GM23338 (cell line): ENCODE measurements around the gene NDUFB11. TPM values are rescaled to one million over a fixed set of nuclear protein-coding genes. Genes with fewer than 3 reads are reported as not detected.

Experiments
- ATAC-seq: fragments of 200-7000 bp; cut with Tn5 transposase; 3 replicates; pipeline ENCODE4 v1.9.1; 2020
- DNase-seq: peaks from one replicate; pipeline ENCODE4 v3.0.0-alpha.2; 2015; ENCODE audit warnings: low spot score
- H2AFZ ChIP-seq: fragments of 200-600 bp; sonication (generic); 2 replicates; pipeline ENCODE4 v1.8.0; 2016; ENCODE audit warnings: antibody characterized with exemption, mild to moderate bottlenecking, moderate library complexity
- H3F3A ChIP-seq: fragments of 200-600 bp; sonication (generic); replicated peaks from 2 replicates; pipeline ENCODE4 v1.8.0; 2017; ENCODE audit warnings: antibody characterized with exemption, mixed run types, low read depth
- H3K27ac ChIP-seq: fragments of 200-600 bp; sonication (generic); 2 replicates; pipeline ENCODE4 v1.6.1; 2016; ENCODE audit warnings: low read depth
- H3K27me3 ChIP-seq: fragments of 200-600 bp; sonication (generic); 2 replicates; pipeline ENCODE4 v1.8.0; 2016; ENCODE audit warnings: mild to moderate bottlenecking, mixed run types, moderate library complexity; ENCODE audit not compliant: insufficient read depth
- H3K36me3 ChIP-seq: fragments of 200-600 bp; sonication (generic); 2 replicates; pipeline ENCODE4 v1.8.0; 2016; ENCODE audit warnings: mild to moderate bottlenecking; ENCODE audit not compliant: insufficient read depth
- H3K4me1 ChIP-seq: fragments of 200-600 bp; sonication (generic); 2 replicates; pipeline ENCODE4 v1.8.0; 2016; ENCODE audit warnings: mild to moderate bottlenecking, moderate library complexity; ENCODE audit not compliant: insufficient read depth
- H3K4me2 ChIP-seq: fragments of 200-600 bp; sonication (generic); 2 replicates; pipeline ENCODE4 v1.7.1; 2017; ENCODE audit warnings: mixed run types
- H3K4me3 ChIP-seq: fragments of 200-600 bp; sonication (generic); 2 replicates; pipeline ENCODE4 v1.6.1; 2016; ENCODE audit warnings: mixed run types
- H3K79me2 ChIP-seq: fragments of 200-600 bp; sonication (generic); replicated peaks from 2 replicates; pipeline ENCODE4 v1.8.0; 2017; ENCODE audit warnings: mild to moderate bottlenecking; ENCODE audit not compliant: insufficient read depth
- H3K9me2 ChIP-seq: fragments of 200-600 bp; sonication (generic); 2 replicates; pipeline ENCODE4 v1.8.0; 2017; ENCODE audit not compliant: insufficient read depth
- H4K20me1 ChIP-seq: fragments of 200-600 bp; sonication (generic); replicated peaks from 2 replicates; pipeline ENCODE4 v1.8.0; 2017; ENCODE audit warnings: mild to moderate bottlenecking; ENCODE audit not compliant: insufficient read depth
- H3K27ac Mint-ChIP-seq: 2 replicates; pipeline ENCODE4 v1.8.0; 2020; ENCODE audit warnings: inconsistent platforms, mild to moderate bottlenecking, moderate library complexity, mixed read lengths
- H3K27me3 Mint-ChIP-seq: 3 replicates; pipeline ENCODE4 v1.8.0; 2022; ENCODE audit warnings: low read depth, mild to moderate bottlenecking, moderate library complexity, mixed read lengths, inconsistent platforms; ENCODE audit not compliant: insufficient read depth, poor library complexity
- H3K36me3 Mint-ChIP-seq: 3 replicates; pipeline ENCODE4 v1.8.0; 2021; ENCODE audit warnings: low read depth, mild to moderate bottlenecking, inconsistent platforms, moderate library complexity, mixed read lengths
- H3K4me1 Mint-ChIP-seq: 3 replicates; pipeline ENCODE4 v1.8.0; 2020; ENCODE audit warnings: mild to moderate bottlenecking, inconsistent platforms, mixed read lengths
- H3K4me3 Mint-ChIP-seq: 3 replicates; pipeline ENCODE4 v1.8.0; 2021; ENCODE audit warnings: moderate library complexity, mild to moderate bottlenecking, inconsistent platforms, mixed read lengths
- H3K9me3 Mint-ChIP-seq: 3 replicates; pipeline ENCODE4 v1.8.0; 2020; ENCODE audit warnings: moderate library complexity, mild to moderate bottlenecking, inconsistent platforms, mixed read lengths
- CREB1 ChIP-seq: fragments of 250-450 bp; sonication (Bioruptor Pico); IDR thresholded peaks from 2 replicates; pipeline ENCODE4 v1.5.0; 2020; ENCODE audit warnings: low read depth, mild to moderate bottlenecking, moderate library complexity
- EZH2 ChIP-seq: fragments of 200-600 bp; sonication (generic); IDR thresholded peaks from one replicate; pipeline ENCODE4 v1.8.0; 2017; ENCODE audit warnings: antibody characterized with exemption, mild to moderate bottlenecking, low read depth; ENCODE audit not compliant: unreplicated experiment
- EZH2phosphoT487 ChIP-seq: fragments of 200-600 bp; sonication (generic); IDR thresholded peaks from one replicate; pipeline ENCODE4 v1.8.1; 2018; ENCODE audit warnings: antibody characterized with exemption; ENCODE audit not compliant: unreplicated experiment
- JUNB ChIP-seq: IDR thresholded peaks from one replicate; pipeline ENCODE4 v1.6.1; 2016; ENCODE audit warnings: antibody characterized with exemption; ENCODE audit not compliant: unreplicated experiment
- NANOG ChIP-seq: IDR thresholded peaks from 2 replicates; pipeline ENCODE4 v1.6.1; 2016; ENCODE audit warnings: antibody characterized with exemption, borderline replicate concordance
- POLR2AphosphoS5 ChIP-seq: IDR thresholded peaks from 2 replicates; pipeline ENCODE4 v1.6.1; 2016; ENCODE audit warnings: antibody characterized with exemption, low read depth
- STAT1 ChIP-seq: IDR thresholded peaks from one replicate; pipeline ENCODE4 v1.6.1; 2016; ENCODE audit warnings: antibody characterized with exemption; ENCODE audit not compliant: unreplicated experiment
- ZNF114 ChIP-seq: fragments of 250-450 bp; sonication (Bioruptor Pico); IDR thresholded peaks from 2 replicates; pipeline ENCODE4 v1.5.0; 2020; ENCODE audit warnings: mild to moderate bottlenecking, moderate library complexity
- ZNF331 ChIP-seq: fragments of 250-450 bp; sonication (Bioruptor Pico); IDR thresholded peaks from 2 replicates; pipeline ENCODE4 v1.5.0; 2020; ENCODE audit warnings: low read depth, mild to moderate bottlenecking, moderate library complexity
- polyA plus RNA-seq: library from polyadenylated mRNA; unstranded; fragments of >200 nt; fragmentation: Nextera tagmentation; extraction: Ambion mirVana; gene quantifications from 2 replicates; pipeline ENCODE4 v1.2.1, GENCODE V29; 2016
- total RNA-seq: library from RNA; depleted of rRNA; stranded (reverse); fragments of >200 nt; shearing (Covaris generic); gene quantifications from 2 replicates; pipeline ENCODE4 v1.2.3, GENCODE V29; 2014
- TF ChIP-seq, protein P1 (sequence below), 2 experiments: fragments of 200-600 bp in 1 of 2; sonication (generic) in 1 of 2; conservative IDR thresholded peaks; 2 replicates each; pipeline versions ENCODE4 v1.5.1 to v1.6.1; 2016 to 2017; ENCODE audit warnings: antibody characterized with exemption in 2 of 2, low read depth in 2 of 2, mild to moderate bottlenecking in 2 of 2, moderate library complexity in 1 of 2
- TF ChIP-seq, protein P2 (sequence below): IDR thresholded peaks from 2 replicates; pipeline ENCODE4 v1.6.1; 2016; ENCODE audit warnings: antibody characterized with exemption
- TF ChIP-seq, protein P3 (sequence below): fragments of 250-450 bp; sonication (Bioruptor Pico); IDR thresholded peaks from 2 replicates; pipeline ENCODE4 v1.5.0; 2020; ENCODE audit warnings: mild to moderate bottlenecking, moderate library complexity
- TF ChIP-seq, protein P4 (sequence below): IDR thresholded peaks from one replicate; pipeline ENCODE4 v1.6.1; 2018; ENCODE audit warnings: antibody characterized with exemption; ENCODE audit not compliant: unreplicated experiment

Gene NDUFB11
- total and polyA plus RNA-seq, 2 experiments from 2014 or later: 103 to 238 TPM

DNA sequence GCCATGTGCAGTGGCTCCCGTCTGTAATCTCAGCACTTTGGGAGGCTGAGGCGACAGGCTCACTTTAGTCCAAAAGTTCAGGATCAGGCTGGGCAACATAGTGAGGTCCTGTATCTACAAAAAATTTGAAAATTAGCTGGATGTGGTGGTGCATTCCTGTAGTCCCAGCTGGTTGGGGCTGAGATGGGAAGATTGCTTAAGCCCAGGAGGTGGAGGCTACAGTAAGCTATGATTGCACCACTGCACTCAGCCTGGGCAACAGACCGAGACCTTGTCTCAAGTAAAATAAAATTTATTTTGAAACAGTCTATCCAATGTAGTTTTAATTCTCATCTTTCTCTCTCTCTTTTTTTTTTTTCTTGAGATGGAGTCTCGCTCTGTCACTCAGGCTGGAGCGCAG is 21.6 kb upstream of the NDUFB11 start:
- H3K27ac ChIP-seq: no peak overlapping the region
- H3K9me2 ChIP-seq: no peaks in the 10 kb centered on the region
- peaks cover 33% of the 10 kb centered on the region for H3K79me2 ChIP-seq
- no peaks in the 10 kb centered on the region for H3K36me3 ChIP-seq
- Mint-ChIP-seq H3K27me3 (peaks cover 3% of the 10 kb centered on the region), H3K27ac (no peak overlapping the region), H3K9me3 (no peaks in the 10 kb centered on the region; the same call in 2 of the 3 replicates), H3K4me3 (no peak overlapping the region), H3K36me3 (peaks cover 34% of the 10 kb centered on the region), H3K4me1 (no peaks in the 10 kb centered on the region; the same call in 2 of the 3 replicates)
- ATAC-seq (no peak), DNase-seq (no peak)
- no peaks in the 10 kb centered on the region for H3K27me3 ChIP-seq
- H3F3A ChIP-seq: no peaks in the 10 kb centered on the region
- no peak overlapping the region for H3K4me3 ChIP-seq
- H2AFZ ChIP-seq: no peak overlapping the region
- H3K4me2 ChIP-seq: no peak overlapping the region
- no peaks in the 10 kb centered on the region for H3K4me1 ChIP-seq
- no peaks in the 10 kb centered on the region for H4K20me1 ChIP-seq
- TF ChIP-seq JUNB (no peak), STAT1 (no peak), EZH2phosphoT487 (no peak), POLR2AphosphoS5 (no peak), ZNF331 (CRISPR knock-in tag) (no peak), ZNF114 (CRISPR knock-in tag) (no peak), NANOG (no peak), EZH2 (no peak), CREB1 (CRISPR knock-in tag) (no peak)
- TF ChIP-seq, protein P1, sequence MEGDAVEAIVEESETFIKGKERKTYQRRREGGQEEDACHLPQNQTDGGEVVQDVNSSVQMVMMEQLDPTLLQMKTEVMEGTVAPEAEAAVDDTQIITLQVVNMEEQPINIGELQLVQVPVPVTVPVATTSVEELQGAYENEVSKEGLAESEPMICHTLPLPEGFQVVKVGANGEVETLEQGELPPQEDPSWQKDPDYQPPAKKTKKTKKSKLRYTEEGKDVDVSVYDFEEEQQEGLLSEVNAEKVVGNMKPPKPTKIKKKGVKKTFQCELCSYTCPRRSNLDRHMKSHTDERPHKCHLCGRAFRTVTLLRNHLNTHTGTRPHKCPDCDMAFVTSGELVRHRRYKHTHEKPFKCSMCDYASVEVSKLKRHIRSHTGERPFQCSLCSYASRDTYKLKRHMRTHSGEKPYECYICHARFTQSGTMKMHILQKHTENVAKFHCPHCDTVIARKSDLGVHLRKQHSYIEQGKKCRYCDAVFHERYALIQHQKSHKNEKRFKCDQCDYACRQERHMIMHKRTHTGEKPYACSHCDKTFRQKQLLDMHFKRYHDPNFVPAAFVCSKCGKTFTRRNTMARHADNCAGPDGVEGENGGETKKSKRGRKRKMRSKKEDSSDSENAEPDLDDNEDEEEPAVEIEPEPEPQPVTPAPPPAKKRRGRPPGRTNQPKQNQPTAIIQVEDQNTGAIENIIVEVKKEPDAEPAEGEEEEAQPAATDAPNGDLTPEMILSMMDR (conservative IDR thresholded peaks at IDR 0.05; ENCODE audit: low read depth in 2 of 2): no peak
- TF ChIP-seq, protein P2, sequence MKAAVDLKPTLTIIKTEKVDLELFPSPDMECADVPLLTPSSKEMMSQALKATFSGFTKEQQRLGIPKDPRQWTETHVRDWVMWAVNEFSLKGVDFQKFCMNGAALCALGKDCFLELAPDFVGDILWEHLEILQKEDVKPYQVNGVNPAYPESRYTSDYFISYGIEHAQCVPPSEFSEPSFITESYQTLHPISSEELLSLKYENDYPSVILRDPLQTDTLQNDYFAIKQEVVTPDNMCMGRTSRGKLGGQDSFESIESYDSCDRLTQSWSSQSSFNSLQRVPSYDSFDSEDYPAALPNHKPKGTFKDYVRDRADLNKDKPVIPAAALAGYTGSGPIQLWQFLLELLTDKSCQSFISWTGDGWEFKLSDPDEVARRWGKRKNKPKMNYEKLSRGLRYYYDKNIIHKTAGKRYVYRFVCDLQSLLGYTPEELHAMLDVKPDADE: no peak
- TF ChIP-seq, protein P3, sequence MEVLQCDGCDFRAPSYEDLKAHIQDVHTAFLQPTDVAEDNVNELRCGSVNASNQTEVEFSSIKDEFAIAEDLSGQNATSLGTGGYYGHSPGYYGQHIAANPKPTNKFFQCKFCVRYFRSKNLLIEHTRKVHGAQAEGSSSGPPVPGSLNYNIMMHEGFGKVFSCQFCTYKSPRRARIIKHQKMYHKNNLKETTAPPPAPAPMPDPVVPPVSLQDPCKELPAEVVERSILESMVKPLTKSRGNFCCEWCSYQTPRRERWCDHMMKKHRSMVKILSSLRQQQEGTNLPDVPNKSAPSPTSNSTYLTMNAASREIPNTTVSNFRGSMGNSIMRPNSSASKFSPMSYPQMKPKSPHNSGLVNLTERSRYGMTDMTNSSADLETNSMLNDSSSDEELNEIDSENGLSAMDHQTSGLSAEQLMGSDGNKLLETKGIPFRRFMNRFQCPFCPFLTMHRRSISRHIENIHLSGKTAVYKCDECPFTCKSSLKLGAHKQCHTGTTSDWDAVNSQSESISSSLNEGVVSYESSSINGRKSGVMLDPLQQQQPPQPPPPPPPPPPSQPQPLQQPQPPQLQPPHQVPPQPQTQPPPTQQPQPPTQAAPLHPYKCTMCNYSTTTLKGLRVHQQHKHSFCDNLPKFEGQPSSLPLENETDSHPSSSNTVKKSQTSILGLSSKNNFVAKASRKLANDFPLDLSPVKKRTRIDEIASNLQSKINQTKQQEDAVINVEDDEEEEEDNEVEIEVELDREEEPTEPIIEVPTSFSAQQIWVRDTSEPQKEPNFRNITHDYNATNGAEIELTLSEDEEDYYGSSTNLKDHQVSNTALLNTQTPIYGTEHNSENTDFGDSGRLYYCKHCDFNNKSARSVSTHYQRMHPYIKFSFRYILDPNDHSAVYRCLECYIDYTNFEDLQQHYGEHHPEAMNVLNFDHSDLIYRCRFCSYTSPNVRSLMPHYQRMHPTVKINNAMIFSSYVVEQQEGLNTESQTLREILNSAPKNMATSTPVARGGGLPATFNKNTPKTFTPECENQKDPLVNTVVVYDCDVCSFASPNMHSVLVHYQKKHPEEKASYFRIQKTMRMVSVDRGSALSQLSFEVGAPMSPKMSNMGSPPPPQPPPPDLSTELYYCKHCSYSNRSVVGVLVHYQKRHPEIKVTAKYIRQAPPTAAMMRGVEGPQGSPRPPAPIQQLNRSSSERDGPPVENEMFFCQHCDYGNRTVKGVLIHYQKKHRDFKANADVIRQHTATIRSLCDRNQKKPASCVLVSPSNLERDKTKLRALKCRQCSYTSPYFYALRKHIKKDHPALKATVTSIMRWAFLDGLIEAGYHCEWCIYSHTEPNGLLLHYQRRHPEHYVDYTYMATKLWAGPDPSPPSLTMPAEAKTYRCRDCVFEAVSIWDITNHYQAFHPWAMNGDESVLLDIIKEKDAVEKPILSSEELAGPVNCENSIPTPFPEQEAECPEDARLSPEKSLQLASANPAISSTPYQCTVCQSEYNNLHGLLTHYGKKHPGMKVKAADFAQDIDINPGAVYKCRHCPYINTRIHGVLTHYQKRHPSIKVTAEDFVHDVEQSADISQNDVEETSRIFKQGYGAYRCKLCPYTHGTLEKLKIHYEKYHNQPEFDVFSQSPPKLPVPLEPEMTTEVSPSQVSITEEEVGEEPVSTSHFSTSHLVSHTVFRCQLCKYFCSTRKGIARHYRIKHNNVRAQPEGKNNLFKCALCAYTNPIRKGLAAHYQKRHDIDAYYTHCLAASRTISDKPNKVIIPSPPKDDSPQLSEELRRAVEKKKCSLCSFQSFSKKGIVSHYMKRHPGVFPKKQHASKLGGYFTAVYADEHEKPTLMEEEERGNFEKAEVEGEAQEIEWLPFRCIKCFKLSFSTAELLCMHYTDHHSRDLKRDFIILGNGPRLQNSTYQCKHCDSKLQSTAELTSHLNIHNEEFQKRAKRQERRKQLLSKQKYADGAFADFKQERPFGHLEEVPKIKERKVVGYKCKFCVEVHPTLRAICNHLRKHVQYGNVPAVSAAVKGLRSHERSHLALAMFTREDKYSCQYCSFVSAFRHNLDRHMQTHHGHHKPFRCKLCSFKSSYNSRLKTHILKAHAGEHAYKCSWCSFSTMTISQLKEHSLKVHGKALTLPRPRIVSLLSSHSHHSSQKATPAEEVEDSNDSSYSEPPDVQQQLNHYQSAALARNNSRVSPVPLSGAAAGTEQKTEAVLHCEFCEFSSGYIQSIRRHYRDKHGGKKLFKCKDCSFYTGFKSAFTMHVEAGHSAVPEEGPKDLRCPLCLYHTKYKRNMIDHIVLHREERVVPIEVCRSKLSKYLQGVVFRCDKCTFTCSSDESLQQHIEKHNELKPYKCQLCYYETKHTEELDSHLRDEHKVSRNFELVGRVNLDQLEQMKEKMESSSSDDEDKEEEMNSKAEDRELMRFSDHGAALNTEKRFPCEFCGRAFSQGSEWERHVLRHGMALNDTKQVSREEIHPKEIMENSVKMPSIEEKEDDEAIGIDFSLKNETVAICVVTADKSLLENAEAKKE (CRISPR knock-in tag): no peak
- TF ChIP-seq, protein P4, sequence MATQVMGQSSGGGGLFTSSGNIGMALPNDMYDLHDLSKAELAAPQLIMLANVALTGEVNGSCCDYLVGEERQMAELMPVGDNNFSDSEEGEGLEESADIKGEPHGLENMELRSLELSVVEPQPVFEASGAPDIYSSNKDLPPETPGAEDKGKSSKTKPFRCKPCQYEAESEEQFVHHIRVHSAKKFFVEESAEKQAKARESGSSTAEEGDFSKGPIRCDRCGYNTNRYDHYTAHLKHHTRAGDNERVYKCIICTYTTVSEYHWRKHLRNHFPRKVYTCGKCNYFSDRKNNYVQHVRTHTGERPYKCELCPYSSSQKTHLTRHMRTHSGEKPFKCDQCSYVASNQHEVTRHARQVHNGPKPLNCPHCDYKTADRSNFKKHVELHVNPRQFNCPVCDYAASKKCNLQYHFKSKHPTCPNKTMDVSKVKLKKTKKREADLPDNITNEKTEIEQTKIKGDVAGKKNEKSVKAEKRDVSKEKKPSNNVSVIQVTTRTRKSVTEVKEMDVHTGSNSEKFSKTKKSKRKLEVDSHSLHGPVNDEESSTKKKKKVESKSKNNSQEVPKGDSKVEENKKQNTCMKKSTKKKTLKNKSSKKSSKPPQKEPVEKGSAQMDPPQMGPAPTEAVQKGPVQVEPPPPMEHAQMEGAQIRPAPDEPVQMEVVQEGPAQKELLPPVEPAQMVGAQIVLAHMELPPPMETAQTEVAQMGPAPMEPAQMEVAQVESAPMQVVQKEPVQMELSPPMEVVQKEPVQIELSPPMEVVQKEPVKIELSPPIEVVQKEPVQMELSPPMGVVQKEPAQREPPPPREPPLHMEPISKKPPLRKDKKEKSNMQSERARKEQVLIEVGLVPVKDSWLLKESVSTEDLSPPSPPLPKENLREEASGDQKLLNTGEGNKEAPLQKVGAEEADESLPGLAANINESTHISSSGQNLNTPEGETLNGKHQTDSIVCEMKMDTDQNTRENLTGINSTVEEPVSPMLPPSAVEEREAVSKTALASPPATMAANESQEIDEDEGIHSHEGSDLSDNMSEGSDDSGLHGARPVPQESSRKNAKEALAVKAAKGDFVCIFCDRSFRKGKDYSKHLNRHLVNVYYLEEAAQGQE: no peak
